Activated T-cell treated with anti-CD3 and anti-CD28 coated beads, Interleukin-2, amount 50 U/mL, for 72 hours (primary cell): ENCODE results near the gene LRPAP1. TPM values are rescaled to one million over a fixed set of nuclear protein-coding genes. Genes with fewer than 3 reads are reported as not detected.

Source experiments
- ATAC-seq, 2 donors: fragments of 150-1000 bp; cut with Tn5 transposase; replicated peaks in 1 of 2; 2 replicates each; pipeline ENCODE4 v1.10.0; 2021; ENCODE audit warnings: moderate library complexity in 2 of 2, mild to moderate bottlenecking in 1 of 2
- DNase-seq, 2 donors: peaks; one replicate each; pipeline ENCODE4 v3.0.0; 2021 to 2022; ENCODE audit warnings: mixed read lengths in 1 of 2
- H3K27ac Mint-ChIP-seq: one replicate; pipeline ENCODE4 v1.8.0; 2022; ENCODE audit warnings: mild to moderate bottlenecking, moderate library complexity, mixed read lengths
- H3K27me3 Mint-ChIP-seq: one replicate; pipeline ENCODE4 v1.8.0; 2022; ENCODE audit warnings: low read depth, mixed read lengths
- H3K36me3 Mint-ChIP-seq, 2 donors: one replicate each; pipeline ENCODE4 v1.8.0; 2022; ENCODE audit warnings: mixed read lengths in 2 of 2, mild to moderate bottlenecking in 1 of 2; ENCODE audit not compliant: insufficient read depth in 2 of 2
- H3K4me1 Mint-ChIP-seq: one replicate; pipeline ENCODE4 v1.8.0; 2022; ENCODE audit warnings: low read depth, mixed read lengths
- H3K4me3 Mint-ChIP-seq, 2 donors: one replicate each; pipeline ENCODE4 v1.8.0; 2022; ENCODE audit warnings: mild to moderate bottlenecking in 2 of 2, mixed read lengths in 2 of 2, moderate library complexity in 2 of 2
- H3K9me3 Mint-ChIP-seq, 2 donors: one replicate each; pipeline ENCODE4 v1.8.0; 2022; ENCODE audit warnings: mixed read lengths in 2 of 2
- total RNA-seq, 2 donors: library from RNA; stranded (reverse); gene quantifications; one replicate each; pipeline ENCODE4 v1.2.3, GENCODE V29; 2022

The LRPAP1 gene
- total RNA-seq, 2 donors from 2014 or later: 49.7 to 52.7 TPM

- H3K4me3 Mint-ChIP-seq: no peak overlapping the region
- no peak for ATAC-seq
Measured at GRCh38 chr4:3524920-3525319, 7.3 kb downstream of the LRPAP1 start.

GRCh38 chr4:3524349-3524748 is 7.9 kb downstream of the LRPAP1 start:
- Mint-ChIP-seq H3K36me3 (peaks cover 0 to 2% of the 10 kb centered on the region in 2 donors), H3K27me3 (no peaks in the 10 kb centered on the region), H3K9me3 (no peaks in the 10 kb centered on the region), H3K4me3 (no peak overlapping the region), H3K4me1 (no peaks in the 10 kb centered on the region), H3K27ac (no peak overlapping the region)
- ATAC-seq (no peak), DNase-seq (no peak)

More at GRCh38 chr4:3524920-3525319, 7.3 kb downstream of the LRPAP1 start:
- H3K4me1 Mint-ChIP-seq: peaks cover 3% of the 10 kb centered on the region
- H3K36me3 Mint-ChIP-seq: peaks cover 0 to 2% of the 10 kb centered on the region in 2 donors
- no peak overlapping the region for H3K27ac Mint-ChIP-seq
- no peaks in the 10 kb centered on the region for H3K27me3 Mint-ChIP-seq
- H3K9me3 Mint-ChIP-seq: no peaks in the 10 kb centered on the region
- DNase-seq: no peak

GRCh38 chr4:3523628-3524221 is 8.5 kb downstream of the LRPAP1 start:
- no peaks in the 10 kb centered on the region for H3K27me3 Mint-ChIP-seq
- H3K27ac Mint-ChIP-seq: no peak overlapping the region
- no peaks in the 10 kb centered on the region for H3K4me1 Mint-ChIP-seq
- DNase-seq (no peak), ATAC-seq (no peak)
- H3K4me3 Mint-ChIP-seq: no peak overlapping the region
- H3K9me3 Mint-ChIP-seq: no peaks in the 10 kb centered on the region
- peaks cover 0 to 2% of the 10 kb centered on the region in 2 donors for H3K36me3 Mint-ChIP-seq

- no peak for ATAC-seq
- Mint-ChIP-seq H3K4me3 (no peak overlapping the region), H3K27ac (no peak overlapping the region), H3K9me3 (no peaks in the 10 kb centered on the region), H3K4me1 (no peaks in the 10 kb centered on the region), H3K27me3 (no peaks in the 10 kb centered on the region), H3K36me3 (peaks cover 0 to 2% of the 10 kb centered on the region in 2 donors)
- DNase-seq: no peak
Measured at GRCh38 chr4:3523146-3523627, 9.0 kb downstream of the LRPAP1 start.

GRCh38 chr4:3522651-3523050 is 9.6 kb downstream of the LRPAP1 start:
- DNase-seq: no peak
- H3K36me3 Mint-ChIP-seq: peaks cover 0 to 2% of the 10 kb centered on the region in 2 donors
- H3K27ac Mint-ChIP-seq: no peak overlapping the region
- ATAC-seq: no peak
- no peaks in the 10 kb centered on the region for H3K27me3 Mint-ChIP-seq
- H3K4me1 Mint-ChIP-seq: no peaks in the 10 kb centered on the region
- H3K9me3 Mint-ChIP-seq: no peaks in the 10 kb centered on the region
- H3K4me3 Mint-ChIP-seq: no peak overlapping the region

GRCh38 chr4:3522326-3522640 is 9.9 kb downstream of the LRPAP1 start:
- H3K9me3 Mint-ChIP-seq: no peaks in the 10 kb centered on the region
- H3K4me1 Mint-ChIP-seq: no peaks in the 10 kb centered on the region
- DNase-seq: no peak
- ATAC-seq: no peak
- H3K27ac Mint-ChIP-seq: no peak overlapping the region
- no peaks in the 10 kb centered on the region for H3K27me3 Mint-ChIP-seq
- peaks cover 0 to 2% of the 10 kb centered on the region in 2 donors for H3K36me3 Mint-ChIP-seq
- H3K4me3 Mint-ChIP-seq: no peak overlapping the region

GRCh38 chr4:3521621-3522325 is 10.4 kb downstream of the LRPAP1 start:
- Mint-ChIP-seq H3K27ac (no peak overlapping the region), H3K9me3 (no peaks in the 10 kb centered on the region), H3K4me3 (no peak overlapping the region), H3K4me1 (no peaks in the 10 kb centered on the region), H3K36me3 (peaks cover 0 to 2% of the 10 kb centered on the region in 2 donors), H3K27me3 (no peaks in the 10 kb centered on the region)
- no peak for DNase-seq
- ATAC-seq: no peak

GRCh38 chr4:3520796-3521600 is 11.2 kb downstream of the LRPAP1 start:
- no peaks in the 10 kb centered on the region for H3K9me3 Mint-ChIP-seq
- DNase-seq (no peak), ATAC-seq (no peak)
- no peak overlapping the region for H3K27ac Mint-ChIP-seq
- peaks cover 0 to 2% of the 10 kb centered on the region in 2 donors for H3K36me3 Mint-ChIP-seq
- no peaks in the 10 kb centered on the region for H3K4me1 Mint-ChIP-seq
- H3K27me3 Mint-ChIP-seq: no peaks in the 10 kb centered on the region
- H3K4me3 Mint-ChIP-seq: no peak overlapping the region

GRCh38 chr4:3520276-3520675 is 11.9 kb downstream of the LRPAP1 start:
- no peaks in the 10 kb centered on the region for H3K4me1 Mint-ChIP-seq
- no peaks in the 10 kb centered on the region for H3K9me3 Mint-ChIP-seq
- no peak overlapping the region for H3K4me3 Mint-ChIP-seq
- H3K27ac Mint-ChIP-seq: no peak overlapping the region
- no peak for DNase-seq
- ATAC-seq: no peak
- H3K36me3 Mint-ChIP-seq: peaks cover 0 to 2% of the 10 kb centered on the region in 2 donors
- H3K27me3 Mint-ChIP-seq: no peaks in the 10 kb centered on the region

- DNase-seq (no peak), ATAC-seq (no peak)
- Mint-ChIP-seq H3K4me1 (no peaks in the 10 kb centered on the region), H3K9me3 (no peaks in the 10 kb centered on the region), H3K27me3 (no peaks in the 10 kb centered on the region), H3K27ac (no peak overlapping the region), H3K36me3 (peaks cover 0 to 2% of the 10 kb centered on the region in 2 donors), H3K4me3 (no peak overlapping the region)
Measured at GRCh38 chr4:3519468-3520264, 12.6 kb downstream of the LRPAP1 start.

- DNase-seq: peak in 1 of 2 donors; percentile 0
- Mint-ChIP-seq H3K4me3 (no peak overlapping the region), H3K27me3 (no peaks in the 10 kb centered on the region), H3K36me3 (peaks cover 0 to 4% of the 10 kb centered on the region in 2 donors), H3K9me3 (no peaks in the 10 kb centered on the region), H3K4me1 (no peaks in the 10 kb centered on the region), H3K27ac (no peak overlapping the region)
- no peak for ATAC-seq
Measured at GRCh38 chr4:3518941-3519340, 13.3 kb downstream of the LRPAP1 start.

GRCh38 chr4:3518511-3518880 is 13.7 kb downstream of the LRPAP1 start:
- H3K27me3 Mint-ChIP-seq: no peaks in the 10 kb centered on the region
- H3K27ac Mint-ChIP-seq: no peak overlapping the region
- H3K9me3 Mint-ChIP-seq: no peaks in the 10 kb centered on the region
- DNase-seq (no peak), ATAC-seq (no peak)
- H3K4me1 Mint-ChIP-seq: no peaks in the 10 kb centered on the region
- H3K36me3 Mint-ChIP-seq: peaks cover 0 to 5% of the 10 kb centered on the region in 2 donors
- H3K4me3 Mint-ChIP-seq: no peak overlapping the region
